Natural killer cell treated with Interleukin-12 subunit alpha and Interleukin-12 subunit beta and Interleukin-15 and Interleukin-18, amount 100 ng/mL, for 72 hours (primary cell): ENCODE data around the gene RADX. TPM values are rescaled to one million over a fixed set of nuclear protein-coding genes. Genes with fewer than 3 reads are reported as not detected.
"Not testable (repeated sequence)": the region's sequence is repeated elsewhere in the genome, so short reads cannot be mapped to it uniquely, and the experiment has no call there.

ENCODE experiments used
- ATAC-seq, 2 donors: fragments of 150-1000 bp; cut with Tn5 transposase in 1 of 2; sonication (Bioruptor Pico), chemical (Tn5 transposase) in 1 of 2; 2 replicates each; pipeline ENCODE4 v1.10.0; 2021
- DNase-seq: peaks from one replicate; pipeline ENCODE4 v3.0.0; 2022; ENCODE audit warnings: low spot score
- H3K27ac Mint-ChIP-seq, 2 donors: 1 replicate in 1 of 2; 2 replicates in 1 of 2; pipeline ENCODE4 v1.8.0; 2022; ENCODE audit warnings: mixed read lengths in 2 of 2, mild to moderate bottlenecking in 1 of 2, moderate library complexity in 1 of 2
- H3K27me3 Mint-ChIP-seq, 2 donors: 1 replicate in 1 of 2; 2 replicates in 1 of 2; pipeline ENCODE4 v1.8.0; 2022; ENCODE audit warnings: mixed read lengths in 2 of 2
- H3K36me3 Mint-ChIP-seq: one replicate; pipeline ENCODE4 v1.8.0; 2022; ENCODE audit warnings: mixed read lengths
- H3K4me1 Mint-ChIP-seq, 2 donors: 1 replicate in 1 of 2; 2 replicates in 1 of 2; pipeline ENCODE4 v1.8.0; 2022; ENCODE audit warnings: low read depth in 2 of 2, mixed read lengths in 2 of 2, mild to moderate bottlenecking in 1 of 2
- H3K4me3 Mint-ChIP-seq: one replicate; pipeline ENCODE4 v1.8.0; 2022; ENCODE audit warnings: mixed read lengths
- H3K9me3 Mint-ChIP-seq: 2 replicates; pipeline ENCODE4 v1.8.0; 2022; ENCODE audit warnings: mixed read lengths
- total RNA-seq, 2 donors: library from RNA; stranded (reverse); gene quantifications; one replicate each; pipeline ENCODE4 v1.2.3, GENCODE V29; 2022

Gene RADX
- total RNA-seq, 2 donors from 2014 or later, result 5.2 to 7.6 TPM

- DNase-seq (no peak), ATAC-seq (no peak)
- H3K27ac Mint-ChIP-seq, result no peak overlapping the region
- no peaks in the 10 kb centered on the region for H3K4me1 Mint-ChIP-seq
- peaks cover 6% of the 10 kb centered on the region for H3K36me3 Mint-ChIP-seq
- no peak overlapping the region for H3K4me3 Mint-ChIP-seq
- peaks cover 0 to 11% of the 10 kb centered on the region in 2 donors for H3K27me3 Mint-ChIP-seq
- H3K9me3 Mint-ChIP-seq, result no peaks in the 10 kb centered on the region
Observed at GRCh38 chrX:106621836-106622235, 10.1 kb downstream of the RADX start.

GRCh38 chrX:106626789-106627188, 15.0 kb downstream of the RADX start:
- ATAC-seq (no peak), DNase-seq (no peak)
- Mint-ChIP-seq H3K27me3 (peaks cover 0 to 7% of the 10 kb centered on the region in 2 donors), H3K4me1 (no peaks in the 10 kb centered on the region), H3K36me3 (peaks cover 6% of the 10 kb centered on the region), H3K27ac (no peak overlapping the region), H3K9me3 (no peaks in the 10 kb centered on the region), H3K4me3 (no peak overlapping the region)

- no peak for ATAC-seq
- H3K9me3 Mint-ChIP-seq, result no peaks in the 10 kb centered on the region
Observed at GRCh38 chrX:106631615-106632014, 19.8 kb downstream of the RADX start.

GRCh38 chrX:106649523-106650428, 38.0 kb downstream of the RADX start:
- Mint-ChIP-seq H3K27ac (no peak overlapping the region), H3K4me3 (no peak overlapping the region), H3K4me1 (peaks cover 5 to 6% of the 10 kb centered on the region in 2 donors), H3K9me3 (no peaks in the 10 kb centered on the region), H3K36me3 (no peaks in the 10 kb centered on the region), H3K27me3 (peaks cover 0 to 2% of the 10 kb centered on the region in 2 donors)
- no peak for DNase-seq
- ATAC-seq, result no peak

More at GRCh38 chrX:106631615-106632014, 19.8 kb downstream of the RADX start:
- Mint-ChIP-seq H3K36me3 (no peaks in the 10 kb centered on the region), H3K27me3 (peaks cover 0 to 3% of the 10 kb centered on the region in 2 donors), H3K4me3 (no peak overlapping the region), H3K27ac (no peak overlapping the region), H3K4me1 (no peaks in the 10 kb centered on the region)
- no peak for DNase-seq

GRCh38 chrX:106653625-106654024, 41.8 kb downstream of the RADX start:
- DNase-seq, H3K9me3 Mint-ChIP-seq, H3K27ac Mint-ChIP-seq, H3K4me3 Mint-ChIP-seq, H3K27me3 Mint-ChIP-seq, ATAC-seq, H3K36me3 Mint-ChIP-seq, H3K4me1 Mint-ChIP-seq: not testable (repeated sequence)

GRCh38 chrX:106670631-106671030, 58.9 kb downstream of the RADX start:
- Mint-ChIP-seq H3K4me3 (no peak overlapping the region), H3K36me3 (no peaks in the 10 kb centered on the region), H3K27ac (no peak overlapping the region), H3K4me1 (no peaks in the 10 kb centered on the region), H3K27me3 (peaks cover 0 to 12% of the 10 kb centered on the region in 2 donors), H3K9me3 (no peaks in the 10 kb centered on the region)
- ATAC-seq (no peak), DNase-seq (no peak)

- peaks cover 0 to 10% of the 10 kb centered on the region in 2 donors for H3K27me3 Mint-ChIP-seq
- no peaks in the 10 kb centered on the region for H3K4me1 Mint-ChIP-seq
- no peak overlapping the region for H3K27ac Mint-ChIP-seq
- H3K9me3 Mint-ChIP-seq, result no peaks in the 10 kb centered on the region
- no peak for DNase-seq
- no peak overlapping the region for H3K4me3 Mint-ChIP-seq
- peak in 1 of 2 donors; percentile 15 for ATAC-seq
- no peaks in the 10 kb centered on the region for H3K36me3 Mint-ChIP-seq
Observed at GRCh38 chrX:106672527-106672926, 60.7 kb downstream of the RADX start.

- no peak overlapping the region for H3K27ac Mint-ChIP-seq
- ATAC-seq, result no peak
- no peaks in the 10 kb centered on the region for H3K9me3 Mint-ChIP-seq
- no peak for DNase-seq
- H3K36me3 Mint-ChIP-seq, result no peaks in the 10 kb centered on the region
- no peak overlapping the region for H3K4me3 Mint-ChIP-seq
- no peaks in the 10 kb centered on the region for H3K4me1 Mint-ChIP-seq
- H3K27me3 Mint-ChIP-seq, result peaks cover 9 to 15% of the 10 kb centered on the region in 2 donors
Observed at GRCh38 chrX:106680716-106681115, 68.9 kb downstream of the RADX start.

GRCh38 chrX:106684207-106684606, 72.4 kb downstream of the RADX start:
- Mint-ChIP-seq H3K27me3 (peaks cover 27 to 36% of the 10 kb centered on the region in 2 donors), H3K4me3 (no peak overlapping the region), H3K4me1 (no peaks in the 10 kb centered on the region), H3K27ac (no peak overlapping the region), H3K9me3 (no peaks in the 10 kb centered on the region), H3K36me3 (no peaks in the 10 kb centered on the region)
- DNase-seq (no peak), ATAC-seq (no peak)

GRCh38 chrX:106692425-106693065, 80.8 kb downstream of the RADX start:
- H3K4me3 Mint-ChIP-seq, result no peak overlapping the region

GRCh38 chrX:106696502-106696901, 84.7 kb downstream of the RADX start:
- Mint-ChIP-seq H3K9me3 (no peaks in the 10 kb centered on the region), H3K27me3 (peaks cover 25 to 36% of the 10 kb centered on the region in 2 donors), H3K36me3 (no peaks in the 10 kb centered on the region), H3K4me1 (no peaks in the 10 kb centered on the region), H3K27ac (no peak overlapping the region), H3K4me3 (no peak overlapping the region)
- ATAC-seq (no peak), DNase-seq (no peak)

More at GRCh38 chrX:106692425-106693065, 80.8 kb downstream of the RADX start:
- no peak overlapping the region for H3K27ac Mint-ChIP-seq
- H3K27me3 Mint-ChIP-seq, result peaks cover 23 to 41% of the 10 kb centered on the region in 2 donors
- H3K4me1 Mint-ChIP-seq, result no peaks in the 10 kb centered on the region
- H3K36me3 Mint-ChIP-seq, result no peaks in the 10 kb centered on the region
- no peak for ATAC-seq
- no peak for DNase-seq
- H3K9me3 Mint-ChIP-seq, result no peaks in the 10 kb centered on the region

GRCh38 chrX:106698693-106699092, 86.9 kb downstream of the RADX start:
- no peak for DNase-seq
- Mint-ChIP-seq H3K36me3 (no peaks in the 10 kb centered on the region), H3K27me3 (peaks cover 25 to 38% of the 10 kb centered on the region in 2 donors), H3K27ac (no peak overlapping the region), H3K4me3 (no peak overlapping the region), H3K4me1 (no peaks in the 10 kb centered on the region), H3K9me3 (no peaks in the 10 kb centered on the region)
- ATAC-seq, result no peak

- Mint-ChIP-seq H3K4me1 (no peaks in the 10 kb centered on the region), H3K9me3 (no peaks in the 10 kb centered on the region), H3K36me3 (no peaks in the 10 kb centered on the region), H3K27ac (no peak overlapping the region), H3K4me3 (no peak overlapping the region), H3K27me3 (peaks cover 21 to 30% of the 10 kb centered on the region in 2 donors)
- ATAC-seq, result no peak
- DNase-seq, result no peak
Observed at GRCh38 chrX:106702636-106703035, 90.9 kb downstream of the RADX start.

GRCh38 chrX:106706466-106706865, 94.7 kb downstream of the RADX start:
- H3K9me3 Mint-ChIP-seq, result no peaks in the 10 kb centered on the region
- DNase-seq (no peak), ATAC-seq (no peak)
- H3K27ac Mint-ChIP-seq, result no peak overlapping the region
- H3K27me3 Mint-ChIP-seq, result peaks cover 12 to 15% of the 10 kb centered on the region in 2 donors
- H3K4me3 Mint-ChIP-seq, result no peak overlapping the region
- no peaks in the 10 kb centered on the region for H3K4me1 Mint-ChIP-seq
- no peaks in the 10 kb centered on the region for H3K36me3 Mint-ChIP-seq
